Inflammatory macrophage (primary cell): ENCODE measurements around the gene ADSS1.

Experiments
- DNase-seq, 2 donors: peaks; one replicate each; pipeline ENCODE4 v3.0.0-alpha.2; 2020 to 2022

The ADSS1 gene

GRCh38 chr14:104770851-104771272 lies 46.8 kb downstream of the ADSS1 start:
- DNase-seq = no peak

- DNase-seq = no peak
Measured at GRCh38 chr14:104771374-104771773, 47.3 kb downstream of the ADSS1 start.

- DNase-seq = no peak
Measured at GRCh38 chr14:104771918-104772706, 48.1 kb downstream of the ADSS1 start.

GRCh38 chr14:104772707-104773504 lies 48.9 kb downstream of the ADSS1 start:
- DNase-seq = no peak

GRCh38 chr14:104773505-104774452 lies 49.8 kb downstream of the ADSS1 start:
- no peak for DNase-seq

- DNase-seq = no peak
Measured at GRCh38 chr14:104774453-104775072, 50.5 kb downstream of the ADSS1 start.

- no peak for DNase-seq
Measured at GRCh38 chr14:104775073-104775489, 51.1 kb downstream of the ADSS1 start.

GRCh38 chr14:104776481-104776880 lies 52.5 kb downstream of the ADSS1 start:
- DNase-seq = no peak

- no peak for DNase-seq
Measured at GRCh38 chr14:104776961-104777807, 53.2 kb downstream of the ADSS1 start.

GRCh38 chr14:104777808-104778249 lies 53.8 kb downstream of the ADSS1 start:
- DNase-seq = no peak

- no peak for DNase-seq
Measured at GRCh38 chr14:104778694-104779331, 54.8 kb downstream of the ADSS1 start.

- no peak for DNase-seq
Measured at GRCh38 chr14:104779776-104780512, 55.9 kb downstream of the ADSS1 start.

GRCh38 chr14:104780513-104781030 lies 56.5 kb downstream of the ADSS1 start:
- no peak for DNase-seq

GRCh38 chr14:104781271-104782077 lies 57.4 kb downstream of the ADSS1 start:
- no peak for DNase-seq

GRCh38 chr14:104782086-104782807 lies 58.2 kb downstream of the ADSS1 start:
- DNase-seq = no peak

GRCh38 chr14:104782808-104783139 lies 58.7 kb downstream of the ADSS1 start:
- DNase-seq = no peak

- DNase-seq = no peak
Measured at GRCh38 chr14:104783484-104784217, 59.6 kb downstream of the ADSS1 start.

GRCh38 chr14:104784218-104784568 lies 60.2 kb downstream of the ADSS1 start:
- no peak for DNase-seq
